22Rv1 (cell line): ENCODE data around the gene MMP17.

ENCODE experiments used
- CTCF ChIP-seq: fragments of 450-650 bp; IDR thresholded peaks from 2 replicates; pipeline ENCODE4 v1.5.1; 2017; ENCODE audit warnings: mild to moderate bottlenecking
- ZFX ChIP-seq: fragments of 450-650 bp; IDR thresholded peaks from 2 replicates; pipeline ENCODE4 v1.6.1; 2017; ENCODE audit warnings: antibody characterized with exemption, borderline replicate concordance

GRCh38 chr12:131825146-131825892 lies 2.9 kb upstream of the MMP17 start:
- TF ChIP-seq CTCF = no peak
- no peak for TF ChIP-seq ZFX
